AG08396 (cell line): ENCODE results near the gene OTOP2.
"Not testable (repeated sequence)": the region's sequence is repeated elsewhere in the genome, so short reads cannot be mapped to it uniquely, and the experiment has no call there.

ENCODE experiments used
- DNase-seq: peaks from one replicate; pipeline ENCODE4 v3.0.0; 2012; ENCODE audit warnings: low spot score, mixed read lengths

OTOP2 gene

DNA sequence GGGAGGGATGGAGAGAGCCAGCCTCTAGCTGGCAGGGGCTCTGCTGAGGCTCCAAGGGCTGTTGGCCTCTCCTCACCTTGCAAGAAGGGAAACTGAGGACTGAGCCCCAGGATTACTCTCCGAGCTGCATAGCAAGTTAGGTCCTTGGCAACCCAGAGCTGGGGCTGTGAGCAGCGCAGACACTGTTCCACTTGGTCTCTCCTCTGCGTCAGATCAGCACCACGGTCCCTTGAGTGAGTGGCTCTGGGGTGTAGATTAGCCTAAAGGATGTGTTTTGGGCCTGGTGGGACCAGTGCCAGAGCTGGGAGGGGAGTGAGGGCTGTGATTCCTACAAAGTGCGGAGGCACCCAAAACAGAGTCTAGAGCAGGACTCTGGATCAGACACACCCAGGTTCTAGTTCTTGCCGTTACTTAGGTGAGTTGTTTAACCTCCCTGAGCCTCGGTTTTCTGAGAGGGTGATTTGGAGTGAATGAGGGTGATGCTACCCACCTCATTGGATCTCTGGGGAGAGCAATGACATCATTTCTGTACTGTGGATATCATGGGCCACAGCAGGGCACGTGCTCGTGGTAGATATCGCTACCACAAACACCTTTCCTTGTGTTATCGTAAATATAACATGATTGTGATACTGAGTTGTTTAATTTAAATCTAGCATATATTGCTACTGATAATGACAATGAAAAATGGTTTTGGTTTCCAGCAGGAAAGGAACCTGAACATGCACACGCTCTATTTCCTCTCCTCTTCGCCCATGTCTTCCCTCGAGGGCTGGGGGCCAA is 22.5 kb upstream of the OTOP2 start:
- DNase-seq, result no peak

GRCh38 chr17:74903034-74903433 is 21.0 kb upstream of the OTOP2 start:
- no peak for DNase-seq

- DNase-seq, result no peak
Observed at GRCh38 chr17:74903671-74904070, 20.4 kb upstream of the OTOP2 start.

- DNase-seq, result no peak
Observed at GRCh38 chr17:74904687-74905409, 19.2 kb upstream of the OTOP2 start.

DNA sequence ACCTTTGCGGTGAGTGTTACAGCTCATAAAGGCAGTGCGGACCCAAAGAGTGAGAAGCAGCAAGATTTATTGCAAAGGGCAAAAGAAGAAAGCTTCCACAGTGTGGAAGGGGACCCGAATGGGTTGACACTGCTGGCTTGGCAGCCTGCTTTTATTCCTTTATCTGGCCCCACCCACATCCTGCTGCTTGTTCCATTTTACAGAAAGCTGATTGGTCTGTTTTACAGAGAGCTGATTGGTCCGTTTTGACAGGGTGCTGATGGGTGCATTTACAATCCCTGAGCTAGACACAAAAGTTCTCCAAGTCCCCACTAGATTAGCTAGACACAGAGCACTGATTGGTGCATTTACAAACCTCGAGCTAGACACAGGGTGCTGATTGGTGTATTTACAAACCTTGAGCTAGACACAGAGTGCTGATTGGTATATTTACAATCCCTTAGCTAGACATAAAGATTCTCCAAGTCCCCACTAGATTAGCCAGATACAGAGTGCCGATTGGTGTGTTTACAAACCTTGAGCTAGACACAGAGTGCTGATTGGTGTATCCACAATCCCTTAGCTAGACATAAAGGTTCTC is 17.8 kb upstream of the OTOP2 start:
- DNase-seq, result not testable (repeated sequence)

DNA sequence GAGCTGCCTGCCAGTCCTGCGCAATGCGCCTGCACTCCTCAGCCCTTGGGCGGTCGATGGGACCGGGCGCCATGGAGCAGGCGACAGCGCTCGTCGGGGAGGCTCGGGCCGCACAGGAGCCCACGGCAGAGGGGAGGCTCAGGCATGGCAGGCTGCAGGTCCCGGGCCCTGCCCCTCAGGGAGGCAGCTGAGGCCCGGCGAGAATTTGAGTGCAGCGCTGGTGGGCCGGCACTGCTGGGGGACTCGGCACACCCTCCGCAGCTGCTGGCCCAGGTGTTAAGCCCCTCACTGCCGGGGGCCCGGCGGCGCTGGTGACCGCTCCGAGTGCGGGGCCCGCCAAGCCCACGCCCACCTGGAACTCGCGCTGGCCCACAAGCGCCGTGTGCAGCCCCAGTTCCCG is 17.1 kb upstream of the OTOP2 start:
- DNase-seq, result no peak

DNA sequence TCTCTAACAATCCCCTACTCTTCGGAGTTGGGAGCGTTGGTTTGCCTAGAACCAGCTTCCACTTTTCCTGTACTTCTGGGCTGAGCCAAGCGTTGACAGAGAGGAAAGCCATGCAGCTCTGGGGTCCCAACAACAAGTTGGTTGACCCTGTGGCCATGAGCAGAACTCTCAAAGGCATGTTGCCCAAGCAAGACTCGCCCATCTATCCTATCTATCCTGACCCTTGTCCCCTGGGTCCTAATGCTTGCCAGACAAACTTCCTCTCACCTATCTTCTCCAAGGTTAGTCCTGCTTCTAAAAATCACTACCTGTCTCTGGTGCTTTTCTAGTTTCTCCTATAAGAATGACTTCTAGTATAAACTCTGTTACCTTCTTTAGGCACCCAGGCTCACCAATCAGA is 15.0 kb upstream of the OTOP2 start:
- not testable (repeated sequence) for DNase-seq

GRCh38 chr17:74911423-74911822 is 12.7 kb upstream of the OTOP2 start:
- DNase-seq, result not testable (repeated sequence)

DNA sequence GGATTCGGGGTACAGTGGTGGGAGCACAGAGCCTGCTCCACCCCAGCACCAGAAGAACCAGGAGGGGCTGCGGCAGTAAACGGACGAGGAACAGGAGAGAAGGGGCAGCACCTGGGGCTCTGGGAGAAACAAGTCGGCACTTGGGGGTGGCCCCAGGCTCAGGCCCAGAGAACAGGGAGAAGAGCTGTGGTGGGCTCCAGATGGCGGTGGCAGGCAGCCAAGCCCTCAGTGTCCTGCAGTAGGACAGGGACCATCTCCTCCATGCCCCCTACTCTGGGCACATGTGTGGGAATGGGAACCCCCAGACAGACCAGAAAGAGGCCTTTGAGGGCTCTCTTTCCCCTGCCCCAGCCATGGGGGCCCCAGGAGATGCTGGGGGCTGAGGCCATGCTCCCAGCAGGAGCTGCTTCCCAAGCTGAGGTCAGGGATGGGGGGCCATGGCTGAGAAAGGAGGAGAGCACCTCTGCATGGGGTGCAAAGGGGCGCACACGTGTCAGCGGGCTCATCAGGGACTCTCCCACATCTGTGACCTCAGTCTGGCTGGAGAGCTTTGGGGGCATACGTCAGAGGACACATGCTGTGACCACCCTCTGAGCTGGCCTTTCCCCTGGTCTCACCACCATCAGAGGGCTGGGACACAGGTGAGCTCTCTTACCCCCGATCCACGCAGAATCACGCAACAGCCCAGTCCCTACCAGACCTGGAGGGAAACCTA is 7.8 kb upstream of the OTOP2 start:
- no peak for DNase-seq

GRCh38 chr17:74916851-74917199 is 7.2 kb upstream of the OTOP2 start:
- no peak for DNase-seq

DNA sequence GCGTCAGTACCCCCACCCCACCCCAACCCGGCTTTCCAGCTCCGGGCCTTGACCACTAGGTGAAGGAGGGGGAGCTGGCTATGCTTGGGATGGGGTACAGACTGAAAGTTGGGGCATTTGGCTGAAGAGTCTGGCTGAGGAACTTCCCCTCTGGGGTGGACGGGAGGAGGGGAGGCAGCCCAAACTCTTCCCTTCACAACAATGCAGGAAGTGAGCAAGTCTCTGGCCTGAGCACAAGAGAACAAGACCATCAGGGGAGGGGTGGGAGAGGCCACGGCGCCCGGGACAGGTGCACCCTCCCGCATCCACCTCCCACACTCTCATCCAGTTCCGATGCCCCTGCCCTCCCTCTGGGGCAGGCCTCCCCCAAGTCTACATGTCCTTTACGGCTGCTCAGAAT is 6.6 kb upstream of the OTOP2 start:
- DNase-seq, result no peak

GRCh38 chr17:74918906-74919305 is 5.2 kb upstream of the OTOP2 start:
- no peak for DNase-seq

GRCh38 chr17:74919440-74920305 is 4.4 kb upstream of the OTOP2 start:
- DNase-seq, result no peak

DNA sequence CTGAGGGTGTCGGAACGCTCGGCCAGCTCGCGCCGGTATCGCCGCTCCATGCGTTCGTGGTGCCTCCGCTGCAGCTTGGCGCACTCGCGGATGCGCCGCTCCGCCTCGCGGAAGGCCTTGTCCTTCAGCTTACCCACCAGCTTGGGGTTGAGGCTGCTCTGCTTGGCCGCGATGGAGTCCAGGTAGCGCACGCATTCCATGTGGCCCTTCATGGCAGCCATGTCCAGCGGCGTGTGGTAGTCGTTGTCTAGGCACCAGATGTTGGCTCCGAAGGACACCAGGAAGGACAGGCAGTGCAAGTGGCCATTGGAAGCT is 3.8 kb upstream of the OTOP2 start:
- no peak for DNase-seq

DNA sequence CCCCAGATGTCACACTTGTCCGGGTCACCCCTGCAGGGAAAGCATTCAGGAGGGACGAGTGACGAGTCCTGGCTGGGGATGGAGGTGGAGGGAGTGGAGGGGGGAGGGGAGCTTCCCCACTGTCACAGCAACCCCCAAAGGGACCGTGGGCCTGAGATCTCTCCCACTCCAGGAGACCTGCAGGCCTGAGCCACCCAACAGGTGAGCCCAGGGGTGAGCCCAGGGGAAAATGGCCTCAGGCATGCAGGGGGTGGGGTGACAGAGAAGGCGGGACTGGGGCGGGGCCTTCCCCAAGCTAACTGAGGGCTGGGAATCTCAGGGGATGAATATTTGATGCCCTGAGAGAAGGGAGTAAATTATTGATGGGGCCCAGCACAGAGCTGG is 3.4 kb upstream of the OTOP2 start:
- DNase-seq, result no peak

DNA sequence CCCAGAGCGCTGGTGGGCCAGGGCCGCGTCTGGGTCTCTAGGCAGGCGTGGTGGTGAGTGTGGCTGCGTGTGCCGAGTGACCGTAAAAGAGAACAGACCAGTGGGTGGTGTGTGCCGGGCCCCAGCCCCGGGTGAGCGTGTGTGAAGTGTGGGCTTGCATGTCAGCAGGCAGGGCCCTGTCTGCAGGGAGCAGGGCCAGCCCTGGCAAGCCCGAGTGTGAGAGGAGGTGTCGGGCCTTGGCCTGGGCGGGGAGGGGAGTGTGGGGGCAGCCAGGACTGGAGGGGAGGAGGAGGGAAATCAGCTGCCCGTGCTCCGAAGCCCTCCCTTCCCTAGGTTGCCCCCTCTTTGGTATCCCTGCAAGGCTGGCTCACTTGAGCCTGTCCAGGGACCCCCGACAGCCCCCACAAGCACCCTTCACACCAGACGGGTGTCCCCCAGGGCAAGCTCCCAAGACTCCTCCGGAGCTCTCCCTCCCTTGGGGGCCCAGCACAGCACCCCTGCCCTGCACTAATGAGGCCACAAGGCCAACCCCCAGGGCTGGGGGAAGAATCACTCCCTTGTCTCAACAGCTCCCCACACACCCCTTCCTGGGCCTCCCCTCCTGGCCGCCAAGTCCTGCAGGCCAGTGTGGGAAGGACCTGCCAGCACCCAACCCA is 2.9 kb upstream of the OTOP2 start:
- no peak for DNase-seq

GRCh38 chr17:74921769-74922168 is 2.3 kb upstream of the OTOP2 start:
- DNase-seq, result no peak

- DNase-seq, result no peak
Observed at GRCh38 chr17:74922172-74922571, 1.9 kb upstream of the OTOP2 start.

DNA sequence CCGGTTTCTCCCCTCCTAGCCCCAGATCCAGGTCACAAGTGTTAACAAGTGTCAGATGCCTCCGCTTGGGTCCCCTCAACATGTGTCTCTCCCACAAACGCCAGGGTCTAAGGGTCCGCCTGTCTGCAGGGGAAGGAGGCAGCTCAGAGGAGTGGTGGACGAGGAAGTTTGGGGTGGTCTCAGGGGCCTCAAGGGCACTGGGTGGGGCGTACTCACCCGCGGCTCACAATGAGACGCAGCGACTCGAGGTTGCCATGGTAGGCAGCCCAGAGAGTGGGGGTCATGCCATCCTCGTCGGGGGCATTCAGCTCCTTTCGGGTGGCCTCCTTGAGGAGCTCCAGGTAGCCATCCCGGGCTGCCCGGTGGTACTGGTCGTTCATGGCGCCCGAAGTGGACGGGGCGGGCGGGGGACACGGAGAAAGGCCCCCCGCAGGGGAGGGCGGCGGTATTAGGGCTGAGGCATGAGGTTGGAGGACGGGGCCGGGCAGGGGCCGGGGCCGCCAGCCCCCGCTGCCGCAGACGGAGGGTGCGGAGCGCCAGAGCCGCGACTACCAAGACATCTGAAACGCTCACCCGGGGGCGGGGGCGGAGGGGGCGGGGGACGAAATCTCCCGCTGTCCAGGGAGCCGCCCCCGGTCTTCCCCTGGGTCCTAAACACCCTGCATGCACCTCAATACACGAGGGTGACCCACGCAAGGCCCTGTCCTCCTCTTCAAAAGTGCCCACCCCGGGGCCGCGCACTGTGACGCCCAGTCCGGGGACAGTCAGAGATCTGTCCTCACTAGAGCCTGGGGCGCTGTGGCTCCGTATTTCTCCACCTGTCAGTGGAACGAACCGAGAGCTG is 1.2 kb upstream of the OTOP2 start, which contains the start of gene USH1G:
USH1G (minus strand) TSS at position 562 of the 844 bp plus-strand sequence; CDS start at position 380, 182 bp downstream.
- DNase-seq, result peak; percentile 73

DNA sequence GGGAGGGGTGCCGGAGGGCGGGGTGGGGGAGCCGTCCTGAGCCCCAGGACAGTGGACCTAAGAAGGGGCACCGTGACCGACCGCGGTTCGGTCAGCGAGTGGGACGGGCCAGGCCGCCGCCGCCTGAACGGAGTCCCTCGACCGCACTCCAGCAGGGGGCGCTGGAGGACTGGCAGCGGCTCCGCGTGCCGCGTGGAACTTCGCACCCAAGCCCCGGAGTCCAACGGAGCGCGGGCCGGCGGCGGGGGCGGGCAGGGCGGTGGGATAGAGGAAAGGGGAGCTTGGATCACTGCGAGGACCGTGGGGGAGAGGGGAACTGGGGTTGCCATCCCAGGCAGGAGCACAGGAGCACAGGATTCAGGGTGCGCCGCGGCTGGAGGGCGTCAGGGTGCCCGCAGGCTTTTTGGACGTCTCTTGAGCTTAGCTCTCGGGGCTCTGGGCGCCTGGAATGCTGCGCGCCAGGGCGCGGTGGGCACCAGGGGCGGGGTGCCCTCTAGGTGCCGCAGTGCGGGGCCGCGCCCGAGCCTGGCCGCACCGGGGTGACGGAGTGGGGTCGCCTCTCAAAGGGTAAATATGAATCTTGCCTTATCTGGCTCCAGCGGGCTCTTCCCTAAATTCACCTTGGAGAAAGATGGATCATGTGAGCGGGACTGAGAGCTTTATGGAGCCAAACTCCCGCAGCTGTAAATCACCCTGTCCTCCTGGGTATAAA is 379 bp upstream of the OTOP2 start:
- DNase-seq, result peak; percentile 94
